GM20000 (cell line): ENCODE measurements around the gene AHRR.
A peak's percentile ranks its signal among the peaks of the same experiment; 100 is the strongest.
"Not testable (repeated sequence)": the region's sequence is repeated elsewhere in the genome, so short reads cannot be mapped to it uniquely, and the experiment has no call there.

Source experiments
- DNase-seq: peaks from one replicate; pipeline ENCODE4 v3.0.0; 2012; ENCODE audit warnings: low spot score
- TF ChIP-seq, protein P1 (sequence below): IDR thresholded peaks from 2 replicates; pipeline ENCODE4 v1.5.1; 2012; ENCODE audit warnings: mild to moderate bottlenecking, control low read depth; ENCODE audit errors: extremely low read depth, missing control alignments

Gene AHRR

DNA sequence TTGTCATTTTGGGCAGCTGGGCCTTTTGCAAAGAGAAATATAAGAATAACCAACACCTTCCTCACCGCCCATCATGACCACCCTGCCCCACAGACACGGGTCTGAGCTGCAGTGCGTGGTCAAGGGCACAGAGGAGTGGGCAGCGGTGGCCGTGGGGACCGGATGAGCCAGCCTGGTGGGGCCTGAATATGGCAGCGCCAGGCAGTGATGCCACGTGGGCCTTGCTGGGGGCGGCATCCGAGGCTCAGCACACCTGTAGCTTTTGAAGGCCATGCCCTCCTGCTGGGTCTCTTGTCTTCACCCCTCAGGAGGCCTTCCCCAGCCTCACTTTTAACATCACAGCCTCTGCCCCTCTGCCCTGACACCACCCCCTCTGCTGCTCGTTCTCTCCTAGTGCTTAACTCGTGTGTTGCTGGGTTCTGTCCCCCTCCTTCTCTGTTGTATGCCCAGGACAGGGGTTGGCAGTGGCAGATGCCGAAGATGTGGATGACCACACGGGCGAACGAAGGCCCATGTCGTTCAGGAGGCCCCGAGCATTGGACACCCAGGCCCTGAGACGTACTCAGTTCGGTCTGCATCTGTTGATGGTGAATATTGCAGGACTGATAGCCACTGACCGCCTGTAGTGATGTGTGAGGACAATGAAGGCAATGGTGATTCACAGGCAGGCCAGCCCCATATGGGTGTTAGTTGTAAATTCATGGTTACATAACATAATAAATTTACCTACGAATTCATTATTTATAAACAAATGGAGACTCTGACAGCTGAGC, 46.0 kb downstream of the AHRR start:
- TF ChIP-seq, protein P1, sequence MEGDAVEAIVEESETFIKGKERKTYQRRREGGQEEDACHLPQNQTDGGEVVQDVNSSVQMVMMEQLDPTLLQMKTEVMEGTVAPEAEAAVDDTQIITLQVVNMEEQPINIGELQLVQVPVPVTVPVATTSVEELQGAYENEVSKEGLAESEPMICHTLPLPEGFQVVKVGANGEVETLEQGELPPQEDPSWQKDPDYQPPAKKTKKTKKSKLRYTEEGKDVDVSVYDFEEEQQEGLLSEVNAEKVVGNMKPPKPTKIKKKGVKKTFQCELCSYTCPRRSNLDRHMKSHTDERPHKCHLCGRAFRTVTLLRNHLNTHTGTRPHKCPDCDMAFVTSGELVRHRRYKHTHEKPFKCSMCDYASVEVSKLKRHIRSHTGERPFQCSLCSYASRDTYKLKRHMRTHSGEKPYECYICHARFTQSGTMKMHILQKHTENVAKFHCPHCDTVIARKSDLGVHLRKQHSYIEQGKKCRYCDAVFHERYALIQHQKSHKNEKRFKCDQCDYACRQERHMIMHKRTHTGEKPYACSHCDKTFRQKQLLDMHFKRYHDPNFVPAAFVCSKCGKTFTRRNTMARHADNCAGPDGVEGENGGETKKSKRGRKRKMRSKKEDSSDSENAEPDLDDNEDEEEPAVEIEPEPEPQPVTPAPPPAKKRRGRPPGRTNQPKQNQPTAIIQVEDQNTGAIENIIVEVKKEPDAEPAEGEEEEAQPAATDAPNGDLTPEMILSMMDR: no peak
- DNase-seq: no peak

GRCh38 chr5:368183-369084, 46.9 kb downstream of the AHRR start:
- TF ChIP-seq, protein P1: no peak
- peak; percentile 80 for DNase-seq

- TF ChIP-seq, protein P1: no peak
Measured at GRCh38 chr5:369151-369868, 47.8 kb downstream of the AHRR start.

GRCh38 chr5:369869-370236, 48.3 kb downstream of the AHRR start:
- not testable (repeated sequence) for DNase-seq

More at GRCh38 chr5:369151-369868, 47.8 kb downstream of the AHRR start:
- DNase-seq: no peak

DNA sequence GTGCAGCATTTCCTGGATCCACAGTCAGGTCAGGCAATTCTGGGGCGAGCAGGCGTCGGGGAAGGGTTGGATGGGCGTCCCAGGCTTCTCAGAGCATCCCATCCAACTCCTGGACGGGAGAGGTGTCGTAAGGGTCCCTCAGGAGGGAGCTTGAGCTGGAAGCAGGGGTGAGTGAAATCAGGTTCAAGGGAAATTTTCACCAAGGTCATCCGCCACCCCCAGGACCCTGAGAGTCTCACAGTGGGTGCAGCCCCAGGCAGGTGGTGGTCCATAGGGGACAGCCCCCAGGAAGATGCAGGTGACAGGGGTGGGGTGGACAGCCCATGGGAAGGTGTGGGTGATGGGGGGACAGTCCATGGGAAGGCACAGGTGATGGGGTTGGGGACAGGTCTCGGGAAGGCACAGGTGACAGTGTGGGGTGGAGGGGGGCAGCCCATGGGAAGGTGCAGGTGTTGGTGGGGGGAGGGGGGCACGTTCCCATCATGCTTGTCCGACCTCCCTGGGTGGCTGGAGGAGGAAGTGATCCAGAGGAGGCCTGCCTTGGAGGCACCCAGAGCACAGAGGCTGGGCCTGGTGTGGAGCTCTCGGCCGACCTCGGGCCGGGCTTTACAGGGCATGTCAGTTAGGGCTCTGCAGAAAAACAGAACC, 48.9 kb downstream of the AHRR start:
- TF ChIP-seq, protein P1: no peak
- DNase-seq: no peak

DNA sequence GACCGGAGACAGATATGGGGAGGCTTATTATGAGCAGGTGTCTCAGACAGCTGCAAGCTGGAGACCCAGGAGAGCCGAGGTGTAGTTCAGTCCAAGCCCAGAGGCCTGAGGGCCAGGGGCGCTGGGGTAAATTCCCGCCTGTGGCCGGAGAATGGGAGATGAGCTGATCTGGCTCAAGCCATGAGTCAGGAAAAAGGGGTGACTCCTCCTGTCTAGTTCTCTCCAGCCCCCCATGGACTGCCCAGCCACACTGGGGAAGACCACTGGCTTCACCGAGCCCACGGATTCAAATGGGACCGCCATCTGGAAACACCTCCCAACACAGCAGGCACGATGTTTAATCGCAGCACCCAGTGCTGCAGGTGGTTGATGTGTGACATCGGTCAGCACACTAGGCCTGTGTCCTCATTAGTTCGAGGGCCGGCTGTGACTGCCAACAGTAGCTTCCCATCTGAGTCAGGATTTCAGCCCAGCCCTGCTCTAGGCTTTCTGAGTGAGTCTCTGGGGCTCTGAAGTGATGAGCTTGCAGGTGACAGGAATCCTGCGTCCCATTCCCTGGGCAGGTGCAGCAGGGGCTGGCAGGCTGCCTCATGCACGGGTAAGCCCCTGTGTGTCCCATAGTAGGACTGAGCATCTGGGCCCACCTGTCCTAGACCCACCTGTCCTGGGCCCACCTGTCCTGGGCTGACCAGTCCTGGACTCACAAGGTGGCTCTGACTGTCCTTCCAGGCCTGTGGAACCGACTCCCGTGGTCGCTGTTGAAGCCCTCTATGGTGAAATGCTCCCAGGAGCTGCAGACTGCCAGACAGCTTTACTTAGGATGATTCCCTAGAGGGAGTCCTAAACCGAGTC, 49.7 kb downstream of the AHRR start:
- DNase-seq: no peak

More for the DNA sequence above, 49.7 kb downstream of the AHRR start:
- TF ChIP-seq, protein P1: no peak
